ENCODE results near the gene STAC3.

GRCh38 chr12:57196439-57196838, 54.5 kb downstream of the STAC3 start:
- TF ChIP-seq SMAD1 (IDR thresholded peaks at IDR 0.05; ENCODE audit: low read depth, partially characterized antibody) (no peak), POLR2A (IDR thresholded peaks at IDR 0.05; ENCODE audit: low read depth, low read length) (no peak), NKRF (conservative IDR thresholded peaks at IDR 0.05) (no peak), PRDM15 (CRISPR knock-in tag; IDR thresholded peaks at IDR 0.05) (no peak), IRF3 (IDR thresholded peaks at IDR 0.05) (no peak), CTCF (IDR thresholded peaks at IDR 0.05 in 2 of 3, conservative IDR thresholded peaks at IDR 0.05 in 1 of 3; ENCODE audit: control insufficient read depth in 2 of 3, extremely low read depth in 1 of 3, insufficient read depth in 1 of 3, low read depth in 3 of 3, low read length in 3 of 3) (no peak), BCLAF1 (IDR thresholded peaks at IDR 0.05) (no peak)

Measured in GM12878 (cell line).